Naive B cell (primary cell): Measurements from ENCODE around the gene COL5A2. TPM values are rescaled to one million over a fixed set of nuclear protein-coding genes. Genes with fewer than 3 reads are reported as not detected.

ENCODE experiments used
- ATAC-seq, 2 donors: fragments of 150-1000 bp; cut with Tn5 transposase; 2 replicates each; pipeline ENCODE4 v1.10.0; 2021; ENCODE audit warnings: low read depth in 2 of 2, mild to moderate bottlenecking in 2 of 2, moderate library complexity in 2 of 2
- DNase-seq: peaks from one replicate; pipeline ENCODE4 v3.0.0; 2022
- H3K27ac Mint-ChIP-seq, 6 donors: one replicate each; pipeline ENCODE4 v1.8.0; 2020 to 2022; ENCODE audit warnings: mild to moderate bottlenecking in 6 of 6, mixed read lengths in 6 of 6, moderate library complexity in 5 of 6, inconsistent platforms in 2 of 6
- H3K27me3 Mint-ChIP-seq, 3 donors: one replicate each; pipeline ENCODE4 v1.8.0; 2021 to 2022; ENCODE audit warnings: mixed read lengths in 3 of 3, mild to moderate bottlenecking in 1 of 3
- H3K36me3 Mint-ChIP-seq, 2 donors: one replicate each; pipeline ENCODE4 v1.8.0; 2020 to 2022; ENCODE audit warnings: mixed read lengths in 2 of 2, inconsistent platforms in 1 of 2, mild to moderate bottlenecking in 1 of 2
- H3K4me1 Mint-ChIP-seq, 3 donors: one replicate each; pipeline ENCODE4 v1.8.0; 2020 to 2022; ENCODE audit warnings: mixed read lengths in 3 of 3, inconsistent platforms in 1 of 3, mild to moderate bottlenecking in 1 of 3, moderate library complexity in 1 of 3
- H3K4me3 Mint-ChIP-seq, 8 donors: one replicate each; pipeline ENCODE4 v1.8.0; 2020 to 2022; ENCODE audit warnings: mild to moderate bottlenecking in 8 of 8, mixed read lengths in 8 of 8, moderate library complexity in 8 of 8, inconsistent platforms in 2 of 8
- H3K9me3 Mint-ChIP-seq, 7 donors: one replicate each; pipeline ENCODE4 v1.8.0; 2020 to 2022; ENCODE audit warnings: mixed read lengths in 7 of 7, mild to moderate bottlenecking in 5 of 7, inconsistent platforms in 2 of 7, moderate library complexity in 1 of 7
- polyA plus RNA-seq, 6 donors: library from polyadenylated mRNA; unstranded; fragments of 300-500 nt; fragmentation: Illumina TruSeq; gene quantifications; one replicate each; pipeline ENCODE4 v1.2.3, GENCODE V29; 2021; ENCODE audit warnings: low read depth in 6 of 6

The COL5A2 gene
- polyA plus RNA-seq, 6 donors from 2014 or later: 0.13 to 0.31 TPM; not detected in 4

- Mint-ChIP-seq H3K9me3 (no peaks in the 10 kb centered on the region), H3K4me1 (peaks cover 0 to 5% (median 2%) of the 10 kb centered on the region in 3 donors), H3K4me3 (no peak overlapping the region), H3K27me3 (no peaks in the 10 kb centered on the region), H3K36me3 (no peaks in the 10 kb centered on the region), H3K27ac (no peak overlapping the region)
- ATAC-seq (no peak), DNase-seq (no peak)
Observed at GRCh38 chr2:189095101-189095500, 84.5 kb downstream of the COL5A2 start.

GRCh38 chr2:189092936-189093335 lies 86.6 kb downstream of the COL5A2 start:
- Mint-ChIP-seq H3K27me3 (no peaks in the 10 kb centered on the region), H3K27ac (no peak overlapping the region), H3K36me3 (no peaks in the 10 kb centered on the region), H3K4me3 (no peak overlapping the region), H3K4me1 (peaks cover 0 to 5% (median 2%) of the 10 kb centered on the region in 3 donors), H3K9me3 (no peaks in the 10 kb centered on the region)
- no peak for DNase-seq
- ATAC-seq: no peak

- H3K27me3 Mint-ChIP-seq: no peaks in the 10 kb centered on the region
- no peaks in the 10 kb centered on the region for H3K36me3 Mint-ChIP-seq
- DNase-seq: no peak
- peaks cover 0 to 5% (median 2%) of the 10 kb centered on the region in 3 donors for H3K4me1 Mint-ChIP-seq
- no peak overlapping the region for H3K27ac Mint-ChIP-seq
- no peaks in the 10 kb centered on the region for H3K9me3 Mint-ChIP-seq
- no peak for ATAC-seq
- no peak overlapping the region for H3K4me3 Mint-ChIP-seq
Observed at GRCh38 chr2:189091253-189091652, 88.3 kb downstream of the COL5A2 start.

GRCh38 chr2:189088591-189089205 lies 90.9 kb downstream of the COL5A2 start:
- Mint-ChIP-seq H3K4me1 (no peaks in the 10 kb centered on the region), H3K9me3 (no peaks in the 10 kb centered on the region), H3K4me3 (no peak overlapping the region), H3K27ac (no peak overlapping the region), H3K36me3 (no peaks in the 10 kb centered on the region), H3K27me3 (no peaks in the 10 kb centered on the region)
- ATAC-seq (no peak), DNase-seq (no peak)

- H3K4me1 Mint-ChIP-seq: no peaks in the 10 kb centered on the region
- no peaks in the 10 kb centered on the region for H3K36me3 Mint-ChIP-seq
- no peak for DNase-seq
- no peaks in the 10 kb centered on the region for H3K9me3 Mint-ChIP-seq
- no peak overlapping the region for H3K4me3 Mint-ChIP-seq
- ATAC-seq: no peak
- no peaks in the 10 kb centered on the region for H3K27me3 Mint-ChIP-seq
- H3K27ac Mint-ChIP-seq: no peak overlapping the region
Observed at GRCh38 chr2:189086710-189087109, 92.9 kb downstream of the COL5A2 start.

- no peak for ATAC-seq
- Mint-ChIP-seq H3K27ac (no peak overlapping the region), H3K36me3 (no peaks in the 10 kb centered on the region)
Observed at GRCh38 chr2:189086250-189086649, 93.3 kb downstream of the COL5A2 start.

GRCh38 chr2:189083606-189084005 lies 96.0 kb downstream of the COL5A2 start:
- ATAC-seq: no peak
- Mint-ChIP-seq H3K9me3 (no peaks in the 10 kb centered on the region), H3K4me3 (no peak overlapping the region), H3K27me3 (no peaks in the 10 kb centered on the region), H3K36me3 (no peaks in the 10 kb centered on the region), H3K27ac (no peak overlapping the region), H3K4me1 (no peaks in the 10 kb centered on the region)
- DNase-seq: no peak

More at GRCh38 chr2:189086250-189086649, 93.3 kb downstream of the COL5A2 start:
- DNase-seq: no peak
- Mint-ChIP-seq H3K4me3 (no peak overlapping the region), H3K9me3 (no peaks in the 10 kb centered on the region), H3K4me1 (no peaks in the 10 kb centered on the region), H3K27me3 (no peaks in the 10 kb centered on the region)

- Mint-ChIP-seq H3K4me3 (no peak overlapping the region), H3K4me1 (no peaks in the 10 kb centered on the region), H3K9me3 (no peaks in the 10 kb centered on the region), H3K27ac (peak overlapping the region in 2 of 6 donors; percentile 19 to 35), H3K36me3 (no peaks in the 10 kb centered on the region), H3K27me3 (no peaks in the 10 kb centered on the region)
- no peak for DNase-seq
- ATAC-seq: no peak
Observed at GRCh38 chr2:189083106-189083505, 96.5 kb downstream of the COL5A2 start.

GRCh38 chr2:189082376-189082975 lies 97.1 kb downstream of the COL5A2 start:
- ATAC-seq (no peak), DNase-seq (no peak)
- Mint-ChIP-seq H3K4me3 (no peak overlapping the region), H3K9me3 (no peaks in the 10 kb centered on the region), H3K27ac (no peak overlapping the region), H3K27me3 (no peaks in the 10 kb centered on the region), H3K36me3 (no peaks in the 10 kb centered on the region), H3K4me1 (no peaks in the 10 kb centered on the region)

- Mint-ChIP-seq H3K27me3 (no peaks in the 10 kb centered on the region), H3K27ac (no peak overlapping the region), H3K4me1 (peaks cover 3 to 6% (median 4%) of the 10 kb centered on the region in 3 donors), H3K4me3 (no peak overlapping the region), H3K36me3 (no peaks in the 10 kb centered on the region), H3K9me3 (no peaks in the 10 kb centered on the region)
- ATAC-seq (no peak), DNase-seq (no peak)
Observed at GRCh38 chr2:189076572-189076971, 103.0 kb downstream of the COL5A2 start.

- ATAC-seq (no peak), DNase-seq (no peak)
- Mint-ChIP-seq H3K9me3 (no peaks in the 10 kb centered on the region), H3K4me1 (peaks cover 3 to 6% (median 4%) of the 10 kb centered on the region in 3 donors), H3K4me3 (no peak overlapping the region), H3K36me3 (no peaks in the 10 kb centered on the region), H3K27ac (no peak overlapping the region), H3K27me3 (no peaks in the 10 kb centered on the region)
Observed at GRCh38 chr2:189076120-189076519, 103.4 kb downstream of the COL5A2 start.

- ATAC-seq (no peak), DNase-seq (no peak)
- Mint-ChIP-seq H3K36me3 (no peaks in the 10 kb centered on the region), H3K27me3 (no peaks in the 10 kb centered on the region), H3K4me1 (peaks cover 3 to 6% (median 4%) of the 10 kb centered on the region in 3 donors), H3K27ac (no peak overlapping the region), H3K4me3 (no peak overlapping the region), H3K9me3 (no peaks in the 10 kb centered on the region)
Observed at GRCh38 chr2:189074506-189074905, 105.1 kb downstream of the COL5A2 start.

- H3K9me3 Mint-ChIP-seq: no peaks in the 10 kb centered on the region
- H3K27ac Mint-ChIP-seq: no peak overlapping the region
- H3K36me3 Mint-ChIP-seq: no peaks in the 10 kb centered on the region
- no peak for ATAC-seq
- no peaks in the 10 kb centered on the region for H3K27me3 Mint-ChIP-seq
- peaks cover 3 to 6% (median 4%) of the 10 kb centered on the region in 3 donors for H3K4me1 Mint-ChIP-seq
- H3K4me3 Mint-ChIP-seq: no peak overlapping the region
- DNase-seq: no peak
Observed at GRCh38 chr2:189072036-189072435, 107.5 kb downstream of the COL5A2 start.

GRCh38 chr2:189069855-189070619 lies 109.5 kb downstream of the COL5A2 start:
- Mint-ChIP-seq H3K9me3 (no peaks in the 10 kb centered on the region), H3K27me3 (no peaks in the 10 kb centered on the region), H3K27ac (no peak overlapping the region), H3K36me3 (no peaks in the 10 kb centered on the region), H3K4me1 (peaks cover 3 to 6% (median 4%) of the 10 kb centered on the region in 3 donors), H3K4me3 (no peak overlapping the region)
- no peak for DNase-seq
- no peak for ATAC-seq
